Measurements from ENCODE around the gene HMCN1.

Gene HMCN1

DNA sequence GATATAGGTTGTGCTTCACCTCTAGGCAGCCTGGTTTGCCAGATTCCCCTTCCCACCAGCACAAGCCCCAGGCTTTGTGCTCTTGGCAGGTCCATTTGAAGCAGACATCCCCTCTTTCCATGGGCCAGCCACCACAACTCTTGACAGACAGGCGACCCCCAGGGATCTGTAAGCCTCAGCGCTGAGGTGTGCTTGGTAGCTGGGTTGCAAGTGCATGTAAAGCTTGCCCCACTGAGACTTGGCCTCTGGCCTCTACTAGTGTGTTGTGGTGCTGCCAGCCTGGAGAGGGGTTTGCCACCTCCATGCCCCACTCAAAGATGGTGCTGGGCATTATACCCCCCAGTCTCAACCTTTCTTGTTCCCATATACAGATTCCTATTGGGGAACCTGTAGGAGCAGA, 103.9 kb downstream of the HMCN1 start:
- no peak overlapping the region for H3K4me3 ChIP-seq (ENCODE audit: insufficient read depth, low read length, poor library complexity, severe bottlenecking)
- H3K79me2 ChIP-seq (ENCODE audit: insufficient read depth, low read length), result no peaks in the 10 kb centered on the region
- no peaks in the 10 kb centered on the region for H4K20me1 ChIP-seq (ENCODE audit: low read depth, low read length)
- no peaks in the 10 kb centered on the region for H3K27me3 ChIP-seq (ENCODE audit: low read length)
- H3K9me2 ChIP-seq (replicated peaks; ENCODE audit: insufficient read depth, low read length), result no peaks in the 10 kb centered on the region
- H3K27ac ChIP-seq (ENCODE audit: low read depth, low read length), result no peak overlapping the region
- no peak overlapping the region for H3K4me2 ChIP-seq (ENCODE audit: low read depth, low read length, poor library complexity, severe bottlenecking)
- no peaks in the 10 kb centered on the region for H3F3A ChIP-seq (ENCODE audit: insufficient read depth)
- H2AFZ ChIP-seq (ENCODE audit: low read depth, low read length, severe bottlenecking), result no peak overlapping the region
- H3K9ac ChIP-seq (ENCODE audit: low read length), result no peak overlapping the region
- no peak for TF ChIP-seq EZH2phosphoT487 (conservative IDR thresholded peaks at IDR 0.05; ENCODE audit: low read length)
- TF ChIP-seq, protein P1, sequence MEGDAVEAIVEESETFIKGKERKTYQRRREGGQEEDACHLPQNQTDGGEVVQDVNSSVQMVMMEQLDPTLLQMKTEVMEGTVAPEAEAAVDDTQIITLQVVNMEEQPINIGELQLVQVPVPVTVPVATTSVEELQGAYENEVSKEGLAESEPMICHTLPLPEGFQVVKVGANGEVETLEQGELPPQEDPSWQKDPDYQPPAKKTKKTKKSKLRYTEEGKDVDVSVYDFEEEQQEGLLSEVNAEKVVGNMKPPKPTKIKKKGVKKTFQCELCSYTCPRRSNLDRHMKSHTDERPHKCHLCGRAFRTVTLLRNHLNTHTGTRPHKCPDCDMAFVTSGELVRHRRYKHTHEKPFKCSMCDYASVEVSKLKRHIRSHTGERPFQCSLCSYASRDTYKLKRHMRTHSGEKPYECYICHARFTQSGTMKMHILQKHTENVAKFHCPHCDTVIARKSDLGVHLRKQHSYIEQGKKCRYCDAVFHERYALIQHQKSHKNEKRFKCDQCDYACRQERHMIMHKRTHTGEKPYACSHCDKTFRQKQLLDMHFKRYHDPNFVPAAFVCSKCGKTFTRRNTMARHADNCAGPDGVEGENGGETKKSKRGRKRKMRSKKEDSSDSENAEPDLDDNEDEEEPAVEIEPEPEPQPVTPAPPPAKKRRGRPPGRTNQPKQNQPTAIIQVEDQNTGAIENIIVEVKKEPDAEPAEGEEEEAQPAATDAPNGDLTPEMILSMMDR (IDR thresholded peaks at IDR 0.05; ENCODE audit: insufficient read depth, low read length, poor library complexity, severe bottlenecking), result no peak
- no peaks in the 10 kb centered on the region for H3K36me3 ChIP-seq (ENCODE audit: low read length)
- H3K9me3 ChIP-seq (ENCODE audit: insufficient read depth, low read length), result no peaks in the 10 kb centered on the region

DNA sequence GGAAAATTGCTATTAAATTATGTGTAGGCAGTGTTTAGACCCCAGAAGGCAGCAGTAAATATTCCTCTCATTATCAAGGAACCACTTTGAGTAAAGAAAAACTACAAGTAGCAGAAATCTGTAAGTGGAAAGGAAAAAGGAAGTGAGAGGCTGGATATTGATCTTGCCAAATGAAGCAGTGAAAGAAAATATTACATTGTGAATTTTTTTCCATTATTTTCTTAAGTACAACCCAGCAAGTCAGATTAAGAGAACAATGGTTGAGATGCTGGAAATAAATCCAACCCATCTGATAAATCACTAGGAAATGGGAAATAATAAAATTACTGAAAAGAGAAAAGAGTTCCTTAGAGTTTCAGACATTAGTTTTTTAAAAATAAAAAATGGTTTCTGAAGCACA, 106.7 kb downstream of the HMCN1 start:
- Histone ChIP-seq H3K79me2 (ENCODE audit: insufficient read depth, low read length) (no peaks in the 10 kb centered on the region), H3K36me3 (ENCODE audit: low read length) (no peaks in the 10 kb centered on the region), H4K20me1 (ENCODE audit: low read depth, low read length) (no peaks in the 10 kb centered on the region), H3K27ac (ENCODE audit: low read depth, low read length) (no peak overlapping the region), H3K9me2 (replicated peaks; ENCODE audit: insufficient read depth, low read length) (no peaks in the 10 kb centered on the region), H3K4me2 (ENCODE audit: low read depth, low read length, poor library complexity, severe bottlenecking) (no peak overlapping the region), H3K9me3 (ENCODE audit: insufficient read depth, low read length) (no peaks in the 10 kb centered on the region), H3K27me3 (ENCODE audit: low read length) (no peaks in the 10 kb centered on the region), H3K4me3 (ENCODE audit: insufficient read depth, low read length, poor library complexity, severe bottlenecking) (no peak overlapping the region), H2AFZ (ENCODE audit: low read depth, low read length, severe bottlenecking) (no peak overlapping the region), H3K9ac (ENCODE audit: low read length) (no peak overlapping the region), H3F3A (ENCODE audit: insufficient read depth) (no peaks in the 10 kb centered on the region)
- TF ChIP-seq, protein P1 (IDR thresholded peaks at IDR 0.05; ENCODE audit: insufficient read depth, low read length, poor library complexity, severe bottlenecking), result no peak
- TF ChIP-seq EZH2phosphoT487 (conservative IDR thresholded peaks at IDR 0.05; ENCODE audit: low read length), result no peak

DNA sequence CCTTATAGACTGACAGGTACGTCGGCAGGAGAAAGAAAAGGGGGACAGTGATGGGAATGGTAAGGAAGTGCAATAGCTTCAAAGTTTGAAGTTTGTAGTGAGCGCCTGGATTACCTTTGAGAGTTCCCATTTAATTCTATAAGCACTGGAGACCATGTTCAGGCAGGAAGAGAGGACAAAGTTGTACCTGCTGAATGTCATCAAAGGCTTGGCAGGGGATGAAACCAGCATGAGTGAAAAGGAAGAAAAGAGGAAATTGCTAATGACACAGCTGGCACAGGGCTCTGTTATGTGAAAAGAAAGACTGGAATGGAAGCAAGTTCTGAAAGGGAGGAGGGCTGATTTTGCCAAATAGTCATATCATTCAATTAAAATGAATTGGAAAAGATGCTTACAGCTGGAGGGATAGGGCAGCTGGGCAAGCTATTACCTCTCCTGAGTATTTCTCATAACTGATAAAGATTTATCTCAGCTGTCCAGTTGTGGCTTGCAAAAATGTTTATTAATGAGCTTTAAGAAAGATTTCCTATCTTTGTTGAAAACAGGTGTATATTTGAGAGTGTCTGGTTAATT, 109.2 kb downstream of the HMCN1 start:
- Histone ChIP-seq H3K27ac (ENCODE audit: low read depth, low read length) (no peak overlapping the region), H3K9ac (ENCODE audit: low read length) (no peak overlapping the region), H3K27me3 (ENCODE audit: low read length) (no peaks in the 10 kb centered on the region), H3F3A (ENCODE audit: insufficient read depth) (no peaks in the 10 kb centered on the region), H3K9me2 (replicated peaks; ENCODE audit: insufficient read depth, low read length) (no peaks in the 10 kb centered on the region), H3K4me2 (ENCODE audit: low read depth, low read length, poor library complexity, severe bottlenecking) (no peak overlapping the region), H2AFZ (ENCODE audit: low read depth, low read length, severe bottlenecking) (no peak overlapping the region), H3K4me3 (ENCODE audit: insufficient read depth, low read length, poor library complexity, severe bottlenecking) (no peak overlapping the region), H3K9me3 (ENCODE audit: insufficient read depth, low read length) (no peaks in the 10 kb centered on the region), H3K36me3 (ENCODE audit: low read length) (no peaks in the 10 kb centered on the region), H3K79me2 (ENCODE audit: insufficient read depth, low read length) (no peaks in the 10 kb centered on the region), H4K20me1 (ENCODE audit: low read depth, low read length) (no peaks in the 10 kb centered on the region)
- TF ChIP-seq, protein P1 (IDR thresholded peaks at IDR 0.05; ENCODE audit: insufficient read depth, low read length, poor library complexity, severe bottlenecking), result no peak
- TF ChIP-seq EZH2phosphoT487 (conservative IDR thresholded peaks at IDR 0.05; ENCODE audit: low read length), result no peak
